GM21526 (cell line): ENCODE data around the gene POLR2A.

Experiments used
- ATAC-seq: cut with Tn5 transposase; IDR thresholded peaks from one replicate; pipeline ENCODE4 v1.9.1; 2021; ENCODE audit warnings: moderate library complexity; ENCODE audit not compliant: unreplicated experiment, low FRiP score

Gene POLR2A

DNA sequence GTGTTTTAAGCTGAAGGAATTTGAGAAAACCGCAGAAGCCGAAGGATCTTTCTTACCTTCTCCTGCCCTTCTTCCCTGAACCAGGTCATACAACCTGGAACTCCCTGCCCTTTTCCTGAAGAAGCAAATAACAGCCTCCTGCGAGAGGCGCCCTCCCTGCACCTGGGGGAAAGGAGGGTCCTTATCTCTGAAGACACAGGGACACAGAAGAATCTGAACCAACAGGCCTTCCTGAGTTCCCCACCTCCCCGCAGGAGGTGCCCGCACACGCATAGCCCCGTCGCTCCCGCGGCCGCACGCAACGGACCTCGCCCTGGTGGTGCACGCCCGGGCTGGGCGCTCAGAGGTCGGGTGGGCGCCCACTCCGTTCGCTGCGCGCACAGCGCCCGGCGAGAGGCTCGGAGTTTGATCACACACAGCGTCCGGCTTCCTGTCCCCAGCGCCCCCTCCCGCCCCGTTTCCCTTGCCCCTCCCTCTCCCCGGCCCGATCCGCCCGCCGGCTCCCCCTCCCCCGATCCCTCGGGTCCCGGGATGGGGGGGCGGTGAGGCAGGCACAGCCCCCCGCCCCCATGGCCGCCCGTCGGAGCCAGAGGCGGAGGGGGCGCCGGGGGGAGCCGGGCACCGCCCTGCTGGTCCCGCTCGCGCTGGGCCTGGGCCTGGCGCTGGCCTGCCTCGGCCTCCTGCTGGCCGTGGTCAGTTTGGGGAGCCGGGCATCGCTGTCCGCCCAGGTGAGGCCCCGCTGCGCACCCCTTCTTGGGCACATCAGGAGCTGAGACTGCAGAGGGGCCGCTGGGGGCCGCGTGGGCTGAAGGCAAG is 64.6 kb downstream of the POLR2A start, which contains the start of gene TNFSF12:
TNFSF12 (plus strand) TSS at position 474 of the 816 bp plus-strand sequence; CDS start at position 570, 96 bp downstream.
- ATAC-seq: no peak
